Mammary epithelial cell (primary cell): ENCODE measurements around the gene MAPK10.

Experiments
- CTCF ChIP-seq, 2 donors: IDR thresholded peaks in 1 of 2; conservative IDR thresholded peaks in 1 of 2; 2 replicates each; pipeline ENCODE4 v1.5.1; 2011 to 2012; ENCODE audit warnings: inconsistent platforms in 2 of 2, low read length in 2 of 2, mild to moderate bottlenecking in 2 of 2, control low read depth in 1 of 2, low read depth in 1 of 2; ENCODE audit not compliant: insufficient read depth in 1 of 2; ENCODE audit errors: extremely low read depth in 1 of 2
- EZH2 ChIP-seq: IDR thresholded peaks from 2 replicates; pipeline ENCODE4 v1.6.1; 2012; ENCODE audit warnings: low read length, inconsistent platforms, borderline replicate concordance

GRCh38 chr4:86334020-86334750, 25.7 kb downstream of the MAPK10 start:
- no peak for TF ChIP-seq EZH2
- no peak for TF ChIP-seq CTCF (conservative IDR thresholded peaks at IDR 0.05 in 1 of 2, IDR thresholded peaks at IDR 0.05 in 1 of 2; ENCODE audit: extremely low read depth in 1 of 2, insufficient read depth in 1 of 2, low read depth in 1 of 2, low read length in 2 of 2)
